GM13977 (cell line): ENCODE results near the gene PHYHD1.

Experiments
- DNase-seq: peaks from one replicate; pipeline ENCODE4 v3.0.0; 2012; ENCODE audit warnings: low spot score
- CTCF ChIP-seq: IDR thresholded peaks from 2 replicates; pipeline ENCODE4 v1.5.1; 2012; ENCODE audit warnings: mild to moderate bottlenecking, control low read depth; ENCODE audit not compliant: insufficient read depth; ENCODE audit errors: extremely low read depth, missing control alignments
- in situ Hi-C: fragments of 300-500 bp; cut with MboI; formaldehyde crosslinking; loops from one replicate; pipeline ENCODE4 v1.12.0; 2022; ENCODE audit warnings: low sequenced_read_pairs, low pct_unique_long_range_greater_than_20kb, mixed read lengths, inconsistent platforms; ENCODE audit not compliant: unreplicated experiment

The PHYHD1 gene

GRCh38 chr9:128893354-128893753 lies 27.4 kb upstream of the PHYHD1 start:
- TF ChIP-seq CTCF = no peak
- in situ Hi-C loops = no loop called here
- no peak for DNase-seq

GRCh38 chr9:128894764-128895163 lies 26.0 kb upstream of the PHYHD1 start:
- DNase-seq = no peak
- in situ Hi-C loops = no loop called here
- TF ChIP-seq CTCF = no peak

GRCh38 chr9:128895556-128895955 lies 25.2 kb upstream of the PHYHD1 start:
- DNase-seq = no peak
- no peak for TF ChIP-seq CTCF
- in situ Hi-C loops = no loop called here

GRCh38 chr9:128898382-128898781 lies 22.4 kb upstream of the PHYHD1 start:
- in situ Hi-C loops = no loop called here
- TF ChIP-seq CTCF = no peak
- no peak for DNase-seq

- DNase-seq = no peak
- in situ Hi-C loops = no loop called here
- TF ChIP-seq CTCF = no peak
These were observed 21.8 kb upstream of the PHYHD1 start for GRCh38 chr9:128898845-128899565.

- no peak for TF ChIP-seq CTCF
- in situ Hi-C loops = no loop called here
- DNase-seq = no peak
These were observed 21.0 kb upstream of the PHYHD1 start for GRCh38 chr9:128899566-128900322.
